Thyroid gland (tissue), 4 donors: ENCODE results near the gene MICAL3. TPM values are rescaled to one million over a fixed set of nuclear protein-coding genes. Genes with fewer than 3 reads are reported as not detected.

Source experiments
- DNase-seq, 2 donors: peaks; one replicate each; pipeline ENCODE4 v3.0.0-alpha.2; 2019
- H3K27ac ChIP-seq, 3 donors: fragments of 200-600 bp; sonication (generic); 1 replicate in 2 of 3; 2 replicates in 1 of 3; pipeline ENCODE4 v1.5.1; 2016 to 2019; ENCODE audit warnings: mild to moderate bottlenecking in 1 of 3, moderate library complexity in 1 of 3
- H3K27me3 ChIP-seq: fragments of 200-600 bp; sonication (generic); one replicate; pipeline ENCODE4 v1.5.1; 2019
- H3K36me3 ChIP-seq, 2 donors: fragments of 200-600 bp; sonication (generic); one replicate each; pipeline ENCODE4 v1.5.1; 2016 to 2019
- H3K4me1 ChIP-seq, 2 donors: fragments of 200-600 bp; sonication (generic); one replicate each; pipeline ENCODE4 v1.5.1; 2017 to 2019
- H3K4me3 ChIP-seq, 3 donors: fragments of 200-600 bp; sonication (generic); replicated peaks in 1 of 3; 1 replicate in 2 of 3; 2 replicates in 1 of 3; pipeline ENCODE4 v1.5.1; 2016; ENCODE audit warnings: mild to moderate bottlenecking in 1 of 3
- H3K9me3 ChIP-seq: fragments of 200-600 bp; sonication (generic); one replicate; pipeline ENCODE4 v1.5.1; 2017
- POLR2A ChIP-seq, 2 donors: fragments of 450-650 bp; IDR thresholded peaks; one replicate each; pipeline ENCODE4 v1.6.1; 2017; ENCODE audit warnings: antibody characterized with exemption in 2 of 2, mild to moderate bottlenecking in 2 of 2, moderate library complexity in 1 of 2
- WGBS, 2 donors: methylation state at CpG; one replicate each; pipeline ENCODE4 v1.1.5; 2017; 5-methylcytosine and 5-hydroxymethylcytosine counted together
- intact Hi-C: fragments of 100-400 bp; cut with DNase I; formaldehyde crosslinking; loops from one replicate; pipeline ENCODE4 v1.15.1; 2023
- total RNA-seq, 4 donors: library from RNA; depleted of rRNA; stranded (reverse); fragments of >200 nt; gene quantifications; one replicate each; pipeline ENCODE4 v1.2.3, GENCODE V29; 2016
- TF ChIP-seq, protein P1 (sequence below), 6 experiments: fragments of 200-600 bp in 3 of 6; fragments of 450-650 bp in 3 of 6; sonication (generic) in 3 of 6; IDR thresholded peaks; one replicate each; pipeline ENCODE4 v1.5.1; 2016 to 2019; ENCODE audit warnings: antibody characterized with exemption in 6 of 6, mild to moderate bottlenecking in 2 of 6, inconsistent platforms in 1 of 6, moderate library complexity in 1 of 6

Gene MICAL3
- total RNA-seq, 4 donors from 2014 or later = 31.8 to 53.8 (median 43.6) TPM

DNA sequence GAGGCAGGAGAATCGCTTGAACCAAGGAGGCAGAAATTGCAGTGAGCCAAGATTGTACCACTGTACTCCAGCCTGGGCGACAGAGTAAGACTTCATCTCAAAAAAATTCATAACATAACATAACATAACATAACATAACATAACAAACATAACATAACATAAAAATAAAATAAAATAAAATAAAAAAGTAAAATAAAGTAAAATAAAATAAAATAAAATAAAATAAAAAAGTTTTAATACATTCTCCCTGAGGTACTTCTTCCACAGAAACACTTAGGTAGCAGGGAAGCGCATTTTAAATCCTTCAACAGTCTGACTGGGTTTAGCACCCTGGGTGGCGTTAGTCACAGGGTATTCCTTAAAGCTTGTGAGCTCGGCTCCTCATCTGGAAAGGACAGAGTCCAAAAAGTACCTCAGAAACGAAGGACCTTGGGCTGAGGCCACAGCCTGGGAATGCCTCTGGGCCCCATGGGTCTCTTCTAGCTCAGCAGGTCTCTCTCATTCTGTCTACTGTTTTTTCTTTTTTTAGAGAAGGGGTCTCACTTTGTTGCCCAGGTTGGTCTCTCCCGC, 41.7 kb downstream of the MICAL3 start:
- Histone ChIP-seq H3K9me3 (no peaks in the 10 kb centered on the region), H3K27me3 (no peaks in the 10 kb centered on the region), H3K36me3 (no peaks in the 10 kb centered on the region), H3K4me3 (no peak overlapping the region), H3K4me1 (peaks cover 13 to 39% of the 10 kb centered on the region in 2 donors), H3K27ac (no peak overlapping the region)
- intact Hi-C loops = no loop called here
- 84 to 88% methylated on average over 7 of the region's 7 CpGs for WGBS, 2 donors
- TF ChIP-seq, protein P1, sequence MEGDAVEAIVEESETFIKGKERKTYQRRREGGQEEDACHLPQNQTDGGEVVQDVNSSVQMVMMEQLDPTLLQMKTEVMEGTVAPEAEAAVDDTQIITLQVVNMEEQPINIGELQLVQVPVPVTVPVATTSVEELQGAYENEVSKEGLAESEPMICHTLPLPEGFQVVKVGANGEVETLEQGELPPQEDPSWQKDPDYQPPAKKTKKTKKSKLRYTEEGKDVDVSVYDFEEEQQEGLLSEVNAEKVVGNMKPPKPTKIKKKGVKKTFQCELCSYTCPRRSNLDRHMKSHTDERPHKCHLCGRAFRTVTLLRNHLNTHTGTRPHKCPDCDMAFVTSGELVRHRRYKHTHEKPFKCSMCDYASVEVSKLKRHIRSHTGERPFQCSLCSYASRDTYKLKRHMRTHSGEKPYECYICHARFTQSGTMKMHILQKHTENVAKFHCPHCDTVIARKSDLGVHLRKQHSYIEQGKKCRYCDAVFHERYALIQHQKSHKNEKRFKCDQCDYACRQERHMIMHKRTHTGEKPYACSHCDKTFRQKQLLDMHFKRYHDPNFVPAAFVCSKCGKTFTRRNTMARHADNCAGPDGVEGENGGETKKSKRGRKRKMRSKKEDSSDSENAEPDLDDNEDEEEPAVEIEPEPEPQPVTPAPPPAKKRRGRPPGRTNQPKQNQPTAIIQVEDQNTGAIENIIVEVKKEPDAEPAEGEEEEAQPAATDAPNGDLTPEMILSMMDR (IDR thresholded peaks at IDR 0.05) = no peak
- TF ChIP-seq POLR2A (IDR thresholded peaks at IDR 0.05) = no peak
- no peak for DNase-seq

DNA sequence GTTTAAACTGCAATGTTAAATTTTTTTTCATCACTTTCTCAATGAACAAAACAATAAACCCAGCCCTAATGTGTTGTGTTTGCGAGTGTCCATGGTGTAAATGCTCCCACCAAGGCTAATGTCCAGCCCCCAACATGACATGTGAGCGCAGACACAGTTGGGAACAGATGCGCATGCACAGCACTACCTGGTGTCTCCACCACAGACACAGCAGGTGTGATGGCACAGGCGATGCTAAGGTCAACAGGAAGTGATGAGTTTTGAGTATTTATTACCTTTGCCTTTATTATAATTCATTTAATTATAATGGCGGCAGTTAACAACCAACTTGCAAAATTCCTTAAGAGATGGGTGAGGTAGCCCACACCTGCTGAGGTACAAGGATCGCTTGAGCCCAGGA, 42.9 kb downstream of the MICAL3 start:
- Histone ChIP-seq H3K27me3 (no peaks in the 10 kb centered on the region), H3K9me3 (no peaks in the 10 kb centered on the region), H3K4me1 (peaks cover 13 to 37% of the 10 kb centered on the region in 2 donors), H3K27ac (peak overlapping the region in 1 of 3 donors; percentile 64), H3K4me3 (no peak overlapping the region), H3K36me3 (no peaks in the 10 kb centered on the region)
- intact Hi-C loops = no loop called here
- 88 to 96% methylated on average over 6 of the region's 6 CpGs for WGBS, 2 donors
- TF ChIP-seq POLR2A (IDR thresholded peaks at IDR 0.05) = no peak
- TF ChIP-seq, protein P1 (IDR thresholded peaks at IDR 0.05) = no peak
- DNase-seq = no peak

DNA sequence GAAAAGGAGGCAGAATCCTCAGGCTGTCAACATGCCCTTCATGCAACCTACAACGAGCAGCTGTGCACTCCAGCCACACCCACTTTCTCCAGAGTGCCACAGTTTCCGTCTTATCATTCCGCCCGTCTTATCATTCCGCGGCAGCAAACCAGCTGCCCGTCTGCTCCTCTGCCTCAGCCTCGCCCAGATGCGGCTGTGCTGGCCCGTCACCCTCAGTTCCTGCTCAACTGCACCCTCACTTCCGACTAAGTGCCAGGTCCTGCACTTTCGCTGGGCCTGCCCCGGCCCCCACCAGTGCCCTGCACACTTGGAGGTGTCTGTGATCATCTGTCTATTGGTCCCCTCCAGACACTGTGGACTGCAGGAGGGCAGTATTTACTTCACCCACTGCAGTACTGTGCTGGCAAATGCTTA, 43.7 kb downstream of the MICAL3 start:
- peaks cover 13 to 30% of the 10 kb centered on the region in 2 donors for H3K4me1 ChIP-seq
- 32 to 69% methylated on average over 13 of the region's 13 CpGs for WGBS, 2 donors
- intact Hi-C loops = no loop called here
- TF ChIP-seq, protein P1 (IDR thresholded peaks at IDR 0.05) = no peak
- no peak for TF ChIP-seq POLR2A (IDR thresholded peaks at IDR 0.05)
- no peaks in the 10 kb centered on the region for H3K9me3 ChIP-seq
- no peaks in the 10 kb centered on the region for H3K27me3 ChIP-seq
- H3K27ac ChIP-seq = peak overlapping the region in 1 of 3 donors; percentile 64
- H3K4me3 ChIP-seq = no peak overlapping the region
- H3K36me3 ChIP-seq = no peaks in the 10 kb centered on the region
- DNase-seq = no peak

DNA sequence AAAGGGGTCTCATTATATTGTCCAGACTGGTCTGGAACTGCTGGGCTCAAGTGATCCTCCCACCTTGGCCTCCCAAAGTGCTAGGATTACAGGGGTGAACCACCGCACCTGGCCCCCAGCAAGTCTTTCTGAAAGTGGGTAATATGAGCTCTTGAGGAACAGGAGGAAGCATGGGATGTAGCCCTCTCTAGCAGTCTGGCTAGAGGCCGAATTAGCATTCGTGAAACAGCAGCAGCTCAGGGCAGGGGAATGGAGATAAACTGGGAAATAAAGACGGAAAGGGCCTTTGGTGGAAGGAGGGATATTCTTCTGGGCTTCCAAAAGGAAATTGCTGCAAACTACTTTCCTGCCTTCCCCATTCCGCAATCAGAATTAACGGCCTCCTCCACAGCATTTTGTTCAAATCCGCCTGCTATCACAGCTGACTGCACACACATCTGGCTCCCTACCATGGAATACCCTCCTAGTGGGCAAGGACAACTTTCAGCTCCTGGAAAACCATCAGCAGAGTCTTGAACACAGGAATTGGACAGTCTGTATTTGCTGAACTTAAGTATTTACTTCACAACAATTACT, 44.3 kb downstream of the MICAL3 start:
- no peaks in the 10 kb centered on the region for H3K9me3 ChIP-seq
- no peaks in the 10 kb centered on the region for H3K27me3 ChIP-seq
- peaks cover 13 to 25% of the 10 kb centered on the region in 2 donors for H3K4me1 ChIP-seq
- WGBS, 2 donors = 44 to 71% methylated on average over 7 of the region's 7 CpGs
- H3K27ac ChIP-seq = peak overlapping the region in 1 of 3 donors; percentile 64
- no peaks in the 10 kb centered on the region for H3K36me3 ChIP-seq
- DNase-seq = no peak
- H3K4me3 ChIP-seq = no peak overlapping the region
- intact Hi-C loops = no loop called here
- TF ChIP-seq, protein P1 (IDR thresholded peaks at IDR 0.05) = no peak
- no peak for TF ChIP-seq POLR2A (IDR thresholded peaks at IDR 0.05)

DNA sequence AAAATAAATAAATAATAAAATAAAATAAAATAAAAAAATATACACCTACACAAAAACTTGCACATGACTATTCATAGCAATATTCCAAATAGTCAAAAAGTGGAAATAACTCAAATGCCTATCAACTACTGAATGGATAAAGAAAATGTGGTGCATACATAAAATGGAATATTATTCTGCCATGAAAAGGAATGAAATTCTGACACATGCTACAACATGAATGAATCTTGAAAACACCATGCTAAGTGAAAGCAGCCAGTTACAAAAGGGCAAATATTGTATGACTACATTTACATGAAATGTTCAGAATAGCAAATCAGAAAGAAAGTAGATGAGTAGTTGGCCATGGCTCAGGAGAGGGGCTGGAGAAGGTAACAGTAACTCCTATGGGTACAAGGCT, 46.3 kb downstream of the MICAL3 start:
- no peaks in the 10 kb centered on the region for H3K27me3 ChIP-seq
- TF ChIP-seq, protein P1 (IDR thresholded peaks at IDR 0.05) = no peak
- TF ChIP-seq POLR2A (IDR thresholded peaks at IDR 0.05) = no peak
- H3K27ac ChIP-seq = no peak overlapping the region
- H3K36me3 ChIP-seq = no peaks in the 10 kb centered on the region
- H3K4me3 ChIP-seq = no peak overlapping the region
- no peaks in the 10 kb centered on the region for H3K9me3 ChIP-seq
- intact Hi-C loops = no loop called here
- H3K4me1 ChIP-seq = peaks cover 20 to 25% of the 10 kb centered on the region in 2 donors
- DNase-seq = no peak
